T-helper 22 cell (primary cell): ENCODE data around the gene PPP4R3C.
"Not testable (repeated sequence)": the region's sequence is repeated elsewhere in the genome, so short reads cannot be mapped to it uniquely, and the experiment has no call there.

ENCODE experiments used
- DNase-seq: peaks from one replicate; pipeline ENCODE4 v3.0.0-alpha.2; 2020; ENCODE audit warnings: low read depth

The PPP4R3C gene

GRCh38 chrX:27463187-27463586 lies at the start of gene PPP4R3C:
TSS of gene PPP4R3C (minus strand) at chrX:27463341. CDS start at chrX:27463296, 45 bp downstream.
- DNase-seq = no peak

GRCh38 chrX:27491397-27491796 lies 28.3 kb upstream of the PPP4R3C start:
- DNase-seq = no peak

DNA sequence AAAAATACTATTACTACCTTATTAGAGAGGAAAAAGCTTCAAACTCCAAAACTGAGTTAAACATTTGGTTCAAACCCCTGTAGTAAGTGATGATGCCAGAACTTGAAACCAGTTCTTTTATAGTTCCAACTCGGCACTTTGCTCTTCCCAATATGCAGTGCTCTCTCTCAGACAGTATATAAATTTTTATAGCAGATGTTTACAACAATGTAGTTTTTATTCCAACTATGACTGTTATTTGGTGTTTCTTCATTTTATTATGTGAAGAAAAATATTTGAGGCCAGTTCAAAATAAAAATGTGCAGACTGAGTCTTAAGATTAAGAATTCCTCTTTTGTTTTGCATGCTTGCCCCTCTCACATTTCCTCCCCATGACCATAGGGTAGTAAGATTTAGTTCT lies 2.9 kb upstream of the PPP4R3C start:
- no peak for DNase-seq

GRCh38 chrX:27465036-27465435 lies 1.9 kb upstream of the PPP4R3C start:
- no peak for DNase-seq

DNA sequence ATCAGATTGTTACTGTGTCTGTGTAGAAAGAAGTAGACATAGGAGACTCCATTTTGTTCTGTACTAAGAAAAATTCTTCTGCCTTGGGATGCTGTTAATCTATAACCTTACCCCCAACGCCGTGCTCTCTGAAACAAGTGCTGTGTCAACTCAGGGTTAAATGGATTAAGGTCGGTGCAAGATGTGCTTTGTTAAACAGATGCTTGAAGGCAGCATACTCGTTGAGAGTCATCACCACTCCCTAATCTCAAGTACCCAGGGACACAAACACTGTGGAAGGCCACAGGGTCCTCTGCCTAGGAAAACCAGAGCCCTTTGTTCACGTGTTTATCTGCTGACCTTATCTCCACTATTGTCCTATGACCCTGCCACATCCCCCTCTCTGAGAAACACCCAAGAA lies 4.0 kb downstream of the PPP4R3C start:
- not testable (repeated sequence) for DNase-seq

DNA sequence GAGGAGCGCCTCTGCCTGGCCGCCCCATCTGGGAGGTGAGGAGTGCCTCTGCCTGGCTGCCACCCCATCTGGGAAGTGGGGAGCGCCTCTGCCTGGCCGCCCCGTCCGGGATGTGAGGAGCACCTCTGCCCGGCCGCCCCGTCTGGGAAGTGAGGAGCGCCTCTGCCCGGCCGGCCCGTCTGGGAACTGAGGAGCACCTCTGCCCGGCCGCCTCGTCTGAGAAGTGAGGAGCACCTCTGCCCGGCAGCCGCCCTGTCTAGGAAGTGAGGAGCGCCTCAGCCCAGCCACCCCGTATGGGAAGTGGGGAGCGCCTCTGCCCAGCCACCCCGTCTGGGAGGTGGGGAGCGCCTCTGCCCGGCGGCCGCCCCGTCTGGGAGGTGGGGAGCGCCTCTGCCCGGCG lies 4.6 kb downstream of the PPP4R3C start:
- DNase-seq = not testable (repeated sequence)

- DNase-seq = no peak
Measured at GRCh38 chrX:27451324-27451723, 11.8 kb downstream of the PPP4R3C start.

DNA sequence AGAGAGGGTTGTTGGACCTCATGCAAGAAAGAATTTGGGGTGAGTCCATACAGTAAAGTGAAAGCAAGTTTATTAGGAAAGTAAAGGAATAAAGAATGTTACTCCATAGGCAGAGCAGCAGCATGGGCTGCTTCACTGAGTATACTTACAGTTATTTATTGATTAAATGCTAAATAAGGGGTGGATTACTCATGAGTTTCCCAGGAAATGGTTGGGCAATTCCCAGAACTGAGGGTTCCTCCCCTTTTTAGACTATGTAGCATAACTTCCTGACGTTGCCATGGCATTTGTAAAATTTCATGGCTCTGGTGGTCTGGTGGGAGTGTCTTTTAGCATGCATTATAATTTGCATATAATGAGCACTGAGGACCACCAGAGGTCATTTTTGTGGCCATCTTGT lies 16.7 kb downstream of the PPP4R3C start:
- no peak for DNase-seq

- DNase-seq = no peak
Measured at GRCh38 chrX:27445438-27445837, 17.7 kb downstream of the PPP4R3C start.

GRCh38 chrX:27444093-27444908 lies 18.8 kb downstream of the PPP4R3C start:
- DNase-seq = no peak

DNA sequence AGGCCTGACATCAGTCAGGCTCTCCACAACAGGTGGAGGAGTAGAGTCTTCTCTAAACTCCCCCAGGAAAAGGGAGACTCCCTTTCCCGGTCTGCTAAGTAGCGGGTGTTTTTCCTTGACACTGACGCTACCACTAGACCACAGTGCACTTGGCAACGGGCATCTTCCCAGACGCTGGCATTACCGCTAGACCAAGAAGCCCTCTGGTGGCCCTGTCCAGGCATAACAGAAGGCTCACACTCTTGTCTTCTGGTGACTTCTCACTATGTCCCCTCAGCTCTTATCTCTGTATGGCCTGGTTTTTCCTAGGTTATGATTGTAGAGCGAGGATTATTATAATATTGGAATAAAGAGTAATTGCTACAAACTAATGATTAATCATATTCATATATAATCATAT lies 20.7 kb downstream of the PPP4R3C start:
- not testable (repeated sequence) for DNase-seq

- DNase-seq = no peak
Measured at GRCh38 chrX:27439771-27440170, 23.4 kb downstream of the PPP4R3C start.

DNA sequence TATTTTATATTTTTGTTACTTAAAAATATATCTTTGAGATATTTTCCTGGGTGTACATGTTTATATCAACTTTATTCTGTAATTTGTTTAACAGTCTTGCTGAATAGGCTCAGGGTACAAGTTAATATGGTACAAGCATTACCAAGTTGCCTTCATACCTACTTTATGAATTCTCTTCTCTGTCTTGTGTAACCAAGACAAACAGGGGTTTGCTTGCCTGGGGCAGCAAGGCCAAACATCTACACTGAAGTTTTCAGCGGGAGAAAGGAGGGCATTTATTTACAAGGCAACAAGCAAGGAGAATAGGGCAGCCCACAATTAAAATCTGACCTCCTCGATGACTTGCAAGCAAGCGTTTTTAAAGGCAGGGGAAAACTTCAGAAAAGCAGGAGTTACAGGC lies 24.2 kb downstream of the PPP4R3C start:
- no peak for DNase-seq

DNA sequence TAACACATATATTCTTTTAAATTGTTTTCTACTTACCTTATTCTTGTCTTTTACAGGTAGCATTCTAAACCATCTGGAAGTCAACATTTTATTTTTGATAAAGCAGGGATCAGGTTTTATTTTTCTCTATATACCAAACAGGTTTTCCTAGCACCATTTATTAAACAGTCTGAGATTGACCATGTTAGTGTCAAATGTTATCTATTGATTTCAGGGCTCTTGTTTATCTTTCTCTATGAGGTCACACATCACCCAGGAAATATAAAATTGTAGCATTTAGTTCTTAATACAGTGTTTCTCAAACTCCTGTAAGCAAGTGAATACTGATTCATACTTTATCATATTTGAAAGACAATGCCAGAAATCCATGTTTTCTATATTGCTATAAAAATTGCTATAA lies 28.1 kb downstream of the PPP4R3C start:
- no peak for DNase-seq
